Sigmoid colon (tissue), 7 donors: Measurements from ENCODE around the gene CNTROB. TPM values are rescaled to one million over a fixed set of nuclear protein-coding genes. Genes with fewer than 3 reads are reported as not detected.
"Not testable (repeated sequence)": the region's sequence is repeated elsewhere in the genome, so short reads cannot be mapped to it uniquely, and the experiment has no call there.

Experiments
- DNase-seq: peaks from one replicate; pipeline ENCODE4 v3.0.0-alpha.2; 2019
- H3K27ac ChIP-seq, 4 donors: fragments of 200-600 bp; sonication (generic); one replicate each; pipeline ENCODE4 v1.5.1; 2016 to 2019; ENCODE audit warnings: mild to moderate bottlenecking in 1 of 4
- H3K27me3 ChIP-seq, 3 donors: fragments of 200-600 bp; sonication (generic); one replicate each; pipeline ENCODE4 v1.5.1; 2019; ENCODE audit warnings: mild to moderate bottlenecking in 1 of 3
- H3K36me3 ChIP-seq, 4 donors: fragments of 200-600 bp; sonication (generic); one replicate each; pipeline ENCODE4 v1.5.1; 2016 to 2019
- H3K4me1 ChIP-seq, 4 donors: fragments of 200-600 bp; sonication (generic); one replicate each; pipeline ENCODE4 v1.5.1; 2017 to 2019
- H3K4me3 ChIP-seq, 4 donors: fragments of 200-600 bp; sonication (generic); one replicate each; pipeline ENCODE4 v1.5.1; 2017 to 2019; ENCODE audit warnings: mild to moderate bottlenecking in 2 of 4, moderate library complexity in 1 of 4
- H3K9me3 ChIP-seq, 4 donors: fragments of 200-600 bp in 3 of 4; sonication (generic) in 3 of 4; one replicate each; pipeline versions ENCODE4 v1.5.1 to v1.6.1; 2013 to 2019
- CTCF ChIP-seq, 4 experiments: fragments of 450-650 bp in 3 of 4; fragments of 200-600 bp in 1 of 4; IDR thresholded peaks; one replicate each; pipeline ENCODE4 v1.5.1; 2016 to 2019; ENCODE audit warnings: antibody characterized with exemption in 4 of 4, mild to moderate bottlenecking in 3 of 4, moderate library complexity in 2 of 4
- EP300 ChIP-seq, 4 donors: sonication (generic); formaldehyde crosslinking; IDR thresholded peaks; one replicate each; pipeline ENCODE4 v1.6.1; 2017; ENCODE audit warnings: antibody characterized with exemption in 4 of 4
- POLR2A ChIP-seq, 2 donors: fragments of 450-650 bp; IDR thresholded peaks; one replicate each; pipeline ENCODE4 v1.6.1; 2016; ENCODE audit warnings: antibody characterized with exemption in 2 of 2, mild to moderate bottlenecking in 2 of 2, moderate library complexity in 2 of 2
- POLR2AphosphoS5 ChIP-seq, 4 donors: sonication (generic); formaldehyde crosslinking; IDR thresholded peaks; one replicate each; pipeline ENCODE4 v1.6.1; 2017; ENCODE audit warnings: antibody characterized with exemption in 4 of 4
- WGBS, 2 donors: extraction: QIAGEN DNeasy Blood & Tissue Kit; methylation state at CpG; one replicate each; pipeline ENCODE4 v1.1.7; 2013; 5-methylcytosine and 5-hydroxymethylcytosine counted together
- intact Hi-C: fragments of 100-400 bp; cut with DNase I; formaldehyde crosslinking; loops from one replicate; pipeline ENCODE4 v1.15.1; 2023
- polyA plus RNA-seq, 3 donors: library from polyadenylated mRNA; stranded (reverse); fragments of 200-250 nt; gene quantifications; one replicate each; pipeline ENCODE4 v1.2.3, GENCODE V29; 2013
- total RNA-seq, 4 donors: library from RNA; depleted of rRNA; stranded (reverse); fragments of >200 nt; gene quantifications; one replicate each; pipeline ENCODE4 v1.1.0, GENCODE V29; 2016
- donor health status: healthy with polysubstance abuse.
- donor health status: Bipolar disorder and iron deficiency.
- donor health status: healthy.

The CNTROB gene
- total and polyA plus RNA-seq, 7 donors, result 11.8 to 40.4 (median 20.6) TPM

GRCh38 chr17:7946441-7946840 lies 14.4 kb downstream of the CNTROB start:
- Histone ChIP-seq H3K36me3 (peaks cover 23 to 80% (median 54%) of the 10 kb centered on the region in 4 donors), H3K27ac (no peak overlapping the region), H3K4me3 (no peak overlapping the region), H3K4me1 (peaks cover 0 to 2% (median 0%) of the 10 kb centered on the region in 4 donors), H3K27me3 (no peaks in the 10 kb centered on the region), H3K9me3 (no peaks in the 10 kb centered on the region)
- intact Hi-C loops, result no loop called here
- no peak for TF ChIP-seq EP300 (IDR thresholded peaks at IDR 0.05)
- no peak for TF ChIP-seq POLR2A (IDR thresholded peaks at IDR 0.05)
- no peak for TF ChIP-seq POLR2AphosphoS5 (IDR thresholded peaks at IDR 0.05)
- no peak for TF ChIP-seq CTCF (IDR thresholded peaks at IDR 0.05)
- no peak for DNase-seq
- 82 to 85% methylated on average over 5 of the region's 5 CpGs for WGBS, 2 donors

- Histone ChIP-seq H3K9me3 (no peaks in the 10 kb centered on the region), H3K27ac (no peak overlapping the region), H3K4me1 (peaks cover 0 to 14% (median 6%) of the 10 kb centered on the region in 4 donors), H3K36me3 (peaks cover 23 to 70% (median 53%) of the 10 kb centered on the region in 4 donors), H3K27me3 (no peaks in the 10 kb centered on the region), H3K4me3 (no peak overlapping the region)
- DNase-seq, result no peak
- TF ChIP-seq POLR2AphosphoS5 (IDR thresholded peaks at IDR 0.05) (no peak), CTCF (IDR thresholded peaks at IDR 0.05) (no peak), EP300 (IDR thresholded peaks at IDR 0.05) (no peak), POLR2A (IDR thresholded peaks at IDR 0.05) (no peak)
- intact Hi-C loops, result no loop called here
- 87 to 91% methylated on average over 5 of the region's 5 CpGs for WGBS, 2 donors
These were observed 15.6 kb downstream of the CNTROB start for GRCh38 chr17:7947651-7948050.

- Histone ChIP-seq H3K36me3 (peaks cover 7 to 44% (median 32%) of the 10 kb centered on the region in 4 donors), H3K9me3 (no peaks in the 10 kb centered on the region), H3K4me1 (peaks cover 0 to 24% (median 10%) of the 10 kb centered on the region in 4 donors), H3K4me3 (no peak overlapping the region), H3K27ac (peak overlapping the region in 2 of 4 donors; percentile 72 to 73), H3K27me3 (no peaks in the 10 kb centered on the region)
- WGBS, 2 donors, result 77 to 82% methylated on average over 3 of the region's 3 CpGs
- no peak for DNase-seq
- intact Hi-C loops, result no loop called here
- TF ChIP-seq POLR2A (IDR thresholded peaks at IDR 0.05) (no peak), POLR2AphosphoS5 (IDR thresholded peaks at IDR 0.05) (no peak), CTCF (IDR thresholded peaks at IDR 0.05) (no peak), EP300 (IDR thresholded peaks at IDR 0.05) (no peak)
These were observed 18.6 kb downstream of the CNTROB start for GRCh38 chr17:7950578-7950977.

- H3K4me3 ChIP-seq, result no peak overlapping the region
- no peaks in the 10 kb centered on the region for H3K27me3 ChIP-seq
- H3K27ac ChIP-seq, result peak overlapping the region; percentile 49 to 73 (median 62)
- no peak for DNase-seq
- peaks cover 7 to 37% (median 25%) of the 10 kb centered on the region in 4 donors for H3K36me3 ChIP-seq
- peaks cover 0 to 31% (median 16%) of the 10 kb centered on the region in 4 donors for H3K4me1 ChIP-seq
- intact Hi-C loops, result no loop called here
- 69 to 71% methylated on average over 5 of the region's 5 CpGs for WGBS, 2 donors
- TF ChIP-seq EP300 (IDR thresholded peaks at IDR 0.05) (no peak), POLR2A (IDR thresholded peaks at IDR 0.05) (no peak), POLR2AphosphoS5 (IDR thresholded peaks at IDR 0.05) (no peak), CTCF (IDR thresholded peaks at IDR 0.05) (no peak)
- no peaks in the 10 kb centered on the region for H3K9me3 ChIP-seq
These were observed 19.3 kb downstream of the CNTROB start for GRCh38 chr17:7951143-7951792.

- DNase-seq, intact Hi-C loops, H3K27me3 ChIP-seq, H3K4me3 ChIP-seq, H3K9me3 ChIP-seq, H3K27ac ChIP-seq: not testable (repeated sequence)
- Histone ChIP-seq H3K4me1 (peaks cover 0 to 38% (median 21%) of the 10 kb centered on the region in 4 donors), H3K36me3 (peaks cover 7 to 17% (median 13%) of the 10 kb centered on the region in 4 donors)
- WGBS, 2 donors, result 94 to 96% methylated on average over 13 of the region's 13 CpGs
These were observed 21.3 kb downstream of the CNTROB start for GRCh38 chr17:7953266-7953665.
